Hippocampal formation (tissue), 2 donors: ENCODE measurements around the gene RBM12.
"Not testable (repeated sequence)": the region's sequence is repeated elsewhere in the genome, so short reads cannot be mapped to it uniquely, and the experiment has no call there.

Source experiments
- DNase-seq, 2 donors: peaks; one replicate each; lab custom pipeline; 2025; lab: John Stamatoyannopoulos, UW

Gene RBM12

GRCh38 chr20:35699127-35699956, 34.6 kb upstream of the RBM12 start, which contains the start of the genes NFS1 and ROMO1:
Gene NFS1 (minus strand): TSS chr20:35699352. CDS start chr20:35699288, 64 bp downstream.
Gene ROMO1 (plus strand): TSS chr20:35699405. CDS start chr20:35699633, 228 bp downstream.
- peak; percentile 72 to 79 for DNase-seq

- DNase-seq: no peak
Measured at GRCh38 chr20:35698298-35699126, 33.8 kb upstream of the RBM12 start.

- no peak for DNase-seq
Measured at GRCh38 chr20:35697696-35698297, 33.1 kb upstream of the RBM12 start.

GRCh38 chr20:35695978-35696377, 31.3 kb upstream of the RBM12 start:
- DNase-seq: no peak

- DNase-seq: no peak
Measured at GRCh38 chr20:35695245-35695749, 30.6 kb upstream of the RBM12 start.

- DNase-seq: no peak
Measured at GRCh38 chr20:35690265-35690664, 25.6 kb upstream of the RBM12 start.

- not testable (repeated sequence) for DNase-seq
Measured at GRCh38 chr20:35686872-35687271, 22.2 kb upstream of the RBM12 start.

GRCh38 chr20:35685368-35685767, 20.7 kb upstream of the RBM12 start:
- DNase-seq: not testable (repeated sequence)

- no peak for DNase-seq
Measured at GRCh38 chr20:35681960-35682359, 17.3 kb upstream of the RBM12 start.

- DNase-seq: no peak
Measured at GRCh38 chr20:35680452-35681183, 15.9 kb upstream of the RBM12 start.

- DNase-seq: no peak
Measured at GRCh38 chr20:35674921-35675320, 10.2 kb upstream of the RBM12 start.

- no peak for DNase-seq
Measured at GRCh38 chr20:35673884-35674283, 9.2 kb upstream of the RBM12 start.

GRCh38 chr20:35669681-35670080, 5.0 kb upstream of the RBM12 start:
- no peak for DNase-seq

- no peak for DNase-seq
Measured at GRCh38 chr20:35669221-35669620, 4.5 kb upstream of the RBM12 start.

- no peak for DNase-seq
Measured at GRCh38 chr20:35665949-35666288, 1.2 kb upstream of the RBM12 start.

- DNase-seq: no peak
Measured at GRCh38 chr20:35663516-35664465, 909 bp downstream of the RBM12 start.

GRCh38 chr20:35662551-35662950, 2.1 kb downstream of the RBM12 start:
- no peak for DNase-seq

GRCh38 chr20:35661908-35662307, 2.8 kb downstream of the RBM12 start:
- DNase-seq: no peak

GRCh38 chr20:35661053-35661452, 3.6 kb downstream of the RBM12 start:
- no peak for DNase-seq
